Transverse colon (tissue), 4 donors: ENCODE results near the gene GOSR2.

ENCODE experiments used
- CTCF ChIP-seq, 5 experiments: fragments of 200-600 bp in 3 of 5; fragments of 450-650 bp in 2 of 5; sonication (generic) in 3 of 5; IDR thresholded peaks; 1 replicate in 2 of 5; 2 replicates in 3 of 5; pipeline ENCODE4 v1.5.1; 2016 to 2017; ENCODE audit warnings: antibody characterized with exemption in 5 of 5, inconsistent platforms in 3 of 5, mild to moderate bottlenecking in 2 of 5, moderate library complexity in 1 of 5
- EP300 ChIP-seq: sonication (generic); formaldehyde crosslinking; IDR thresholded peaks from one replicate; pipeline ENCODE4 v1.6.1; 2017; ENCODE audit warnings: antibody characterized with exemption, low read depth
- POLR2A ChIP-seq: fragments of 450-650 bp; IDR thresholded peaks from one replicate; pipeline ENCODE4 v1.6.1; 2016; ENCODE audit warnings: antibody characterized with exemption, mild to moderate bottlenecking, moderate library complexity
- POLR2AphosphoS5 ChIP-seq, 3 donors: sonication (generic); formaldehyde crosslinking; IDR thresholded peaks; one replicate each; pipeline ENCODE4 v1.6.1; 2016; ENCODE audit warnings: antibody characterized with exemption in 3 of 3

GRCh38 chr17:46917041-46917440 lies 5.9 kb upstream of the GOSR2 start:
- TF ChIP-seq CTCF (IDR thresholded peaks at IDR 0.05) (no peak), POLR2A (no peak), POLR2AphosphoS5 (IDR thresholded peaks at IDR 0.05) (no peak), EP300 (no peak)
